Measurements from ENCODE around the gene CXXC1.
"Not testable (repeated sequence)": the region's sequence is repeated elsewhere in the genome, so short reads cannot be mapped to it uniquely, and the experiment has no call there.

Gene CXXC1

GRCh38 chr18:50287441-50288347 lies at the start of gene CXXC1:
CXXC1 (minus strand) TSS chr18:50287692; CDS start chr18:50287589, 103 bp downstream.
- peak; percentile 94 to 99 for DNase-seq

GRCh38 chr18:50334546-50335152 lies 47.2 kb upstream of the CXXC1 start:
- no peak for DNase-seq

DNA sequence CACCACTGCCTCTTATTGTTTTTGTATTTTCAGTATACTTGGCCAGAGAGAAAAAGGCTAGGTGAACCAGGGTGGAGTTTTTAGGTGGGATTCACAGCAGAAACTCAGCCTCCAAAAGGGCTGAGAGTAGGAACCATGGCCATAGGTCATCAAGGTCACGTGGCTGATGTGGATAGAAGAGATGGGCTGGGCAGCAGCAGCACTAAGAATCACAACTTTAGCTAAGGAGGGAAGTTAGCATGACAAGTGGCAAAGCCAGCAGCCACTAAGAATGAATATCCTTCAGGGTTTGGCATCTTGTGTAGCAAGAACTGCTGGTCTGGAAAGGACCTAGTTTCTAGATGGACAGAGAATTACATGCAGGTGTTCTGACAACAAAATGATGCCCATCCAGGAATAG lies 44.2 kb upstream of the CXXC1 start:
- no peak for DNase-seq

DNA sequence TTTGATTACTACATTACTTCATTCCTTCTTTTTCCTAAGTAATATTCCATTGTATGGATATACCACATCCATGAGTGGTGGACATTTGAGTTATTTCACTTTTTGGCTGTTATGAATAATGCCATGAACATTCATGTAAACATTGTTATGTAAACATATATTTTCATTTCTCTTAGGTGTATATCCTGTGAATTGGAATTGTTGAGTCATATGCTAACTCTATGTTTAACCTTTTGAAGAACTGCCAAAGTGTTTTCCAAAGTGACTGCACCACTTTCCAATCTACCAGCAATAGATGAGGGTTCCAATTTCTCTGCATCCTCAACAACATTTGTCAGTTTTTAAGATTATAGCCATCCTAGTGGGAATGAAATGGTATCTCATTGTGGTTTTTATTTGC lies 42.7 kb upstream of the CXXC1 start:
- no peak for DNase-seq

GRCh38 chr18:50327983-50328382 lies 40.5 kb upstream of the CXXC1 start:
- no peak for DNase-seq

DNA sequence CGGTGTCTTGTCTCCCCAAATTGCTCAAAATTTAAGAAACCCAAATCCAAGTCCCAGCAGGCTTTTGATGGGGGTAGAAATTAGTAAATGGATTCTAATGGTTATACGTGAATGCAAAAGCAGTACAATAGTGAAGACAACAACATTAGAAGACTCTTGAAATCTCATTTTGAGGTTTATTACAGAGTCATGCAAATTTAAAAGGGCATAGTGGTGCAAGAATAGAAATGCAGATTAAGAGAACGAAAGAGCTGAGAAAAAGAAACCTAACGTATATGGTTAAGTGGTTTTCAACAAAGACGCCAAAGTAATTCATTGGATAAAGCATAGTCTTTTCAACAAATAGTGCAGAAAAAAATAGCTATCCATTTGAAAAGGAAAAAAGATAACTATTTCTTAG lies 33.2 kb upstream of the CXXC1 start:
- no peak for DNase-seq

GRCh38 chr18:50315100-50315871 lies 27.8 kb upstream of the CXXC1 start:
- no peak for DNase-seq

DNA sequence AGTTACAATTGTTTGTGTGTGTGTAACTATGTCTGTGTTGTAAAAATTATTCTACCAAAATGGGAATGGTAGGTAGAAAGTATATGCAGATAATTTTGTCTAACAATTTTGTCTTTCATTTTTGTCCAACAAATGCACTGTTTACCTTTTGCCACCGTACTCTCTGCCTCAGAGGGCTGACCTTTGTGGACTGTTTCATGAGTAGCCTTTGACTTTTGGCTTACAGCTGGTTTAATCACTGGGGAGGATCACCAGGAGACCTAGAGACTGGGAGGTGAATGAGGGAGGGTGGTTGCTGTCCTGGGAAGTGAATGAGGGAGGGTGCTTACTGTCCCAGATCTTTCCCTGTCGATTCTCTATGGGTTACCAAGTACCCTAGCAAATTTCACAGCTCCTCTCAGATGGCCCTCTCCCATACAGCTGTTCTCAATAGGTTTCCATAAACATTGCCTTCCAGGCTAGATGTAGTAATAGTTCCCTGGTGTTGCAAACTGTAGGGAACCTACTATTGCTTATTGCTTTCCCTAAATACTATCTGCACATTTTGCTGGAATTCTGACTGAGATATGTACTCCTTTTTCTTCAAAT lies 26.5 kb upstream of the CXXC1 start:
- no peak for DNase-seq

DNA sequence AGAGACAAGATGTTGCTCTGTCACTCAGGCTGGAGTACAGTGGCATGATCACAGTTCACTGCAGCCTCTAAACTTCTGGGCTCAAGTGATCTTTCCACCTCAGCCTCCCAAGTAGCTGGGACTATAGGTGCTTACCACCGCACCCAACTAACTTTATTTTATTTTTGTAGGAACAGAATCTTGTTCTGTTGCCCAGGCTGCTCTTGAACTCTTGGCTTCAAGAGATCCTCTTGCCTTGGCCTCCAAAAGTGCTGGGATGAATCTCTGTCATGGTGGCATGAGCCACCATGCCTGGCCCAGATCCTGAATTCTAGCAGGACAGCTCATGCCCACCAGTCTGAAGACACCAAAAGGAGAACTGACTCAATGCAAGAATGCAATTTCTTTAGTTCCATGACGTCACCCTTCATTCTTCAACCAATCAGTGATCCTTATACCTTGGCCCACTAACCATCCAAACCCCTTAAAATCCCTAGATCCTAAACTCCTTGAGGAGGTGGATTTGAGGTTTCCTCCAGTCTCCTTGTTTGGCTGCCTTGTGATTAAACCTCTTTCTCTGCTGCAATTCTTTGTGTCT lies 25.6 kb upstream of the CXXC1 start:
- DNase-seq: no peak

DNA sequence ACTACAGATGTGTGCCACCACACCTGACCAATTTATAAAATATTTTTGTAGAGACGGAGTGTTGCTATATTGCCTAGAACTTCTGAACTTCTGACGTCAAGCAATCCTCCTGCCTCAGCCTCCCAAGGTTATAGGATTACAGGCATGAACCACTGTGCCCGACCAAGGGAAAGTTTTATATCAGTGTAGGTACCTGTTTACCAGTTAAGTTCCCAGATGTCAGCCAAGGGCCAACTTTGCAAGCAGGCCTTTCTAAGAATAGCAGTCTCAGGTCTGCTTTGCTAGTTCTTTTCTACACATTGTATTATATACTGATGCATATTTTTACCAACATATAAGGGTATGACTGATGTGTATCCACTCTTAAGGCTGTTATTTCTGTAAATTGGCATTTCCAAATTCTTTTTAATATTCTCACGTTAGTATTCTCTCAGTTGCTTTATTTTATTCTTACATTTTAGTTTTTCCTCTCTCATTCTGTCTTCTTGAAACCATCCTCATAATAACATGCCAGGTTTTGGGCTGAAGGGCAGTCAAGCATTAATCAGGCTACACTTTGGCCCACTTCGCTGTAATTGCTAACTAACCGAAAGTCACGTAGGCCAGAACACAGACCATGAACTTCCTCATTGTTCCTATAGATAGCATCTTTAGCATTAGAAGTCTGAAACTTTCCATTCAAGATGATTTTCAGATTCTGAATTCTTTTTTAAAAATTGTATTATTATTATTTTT lies 25.0 kb upstream of the CXXC1 start:
- no peak for DNase-seq

GRCh38 chr18:50311650-50312049 lies 24.2 kb upstream of the CXXC1 start:
- DNase-seq: no peak

- DNase-seq: peak in 1 of 2 experiments; percentile 48
Observed at GRCh38 chr18:50310080-50310479, 22.6 kb upstream of the CXXC1 start.

- DNase-seq: not testable (repeated sequence)
Observed at GRCh38 chr18:50308851-50309250, 21.4 kb upstream of the CXXC1 start.

DNA sequence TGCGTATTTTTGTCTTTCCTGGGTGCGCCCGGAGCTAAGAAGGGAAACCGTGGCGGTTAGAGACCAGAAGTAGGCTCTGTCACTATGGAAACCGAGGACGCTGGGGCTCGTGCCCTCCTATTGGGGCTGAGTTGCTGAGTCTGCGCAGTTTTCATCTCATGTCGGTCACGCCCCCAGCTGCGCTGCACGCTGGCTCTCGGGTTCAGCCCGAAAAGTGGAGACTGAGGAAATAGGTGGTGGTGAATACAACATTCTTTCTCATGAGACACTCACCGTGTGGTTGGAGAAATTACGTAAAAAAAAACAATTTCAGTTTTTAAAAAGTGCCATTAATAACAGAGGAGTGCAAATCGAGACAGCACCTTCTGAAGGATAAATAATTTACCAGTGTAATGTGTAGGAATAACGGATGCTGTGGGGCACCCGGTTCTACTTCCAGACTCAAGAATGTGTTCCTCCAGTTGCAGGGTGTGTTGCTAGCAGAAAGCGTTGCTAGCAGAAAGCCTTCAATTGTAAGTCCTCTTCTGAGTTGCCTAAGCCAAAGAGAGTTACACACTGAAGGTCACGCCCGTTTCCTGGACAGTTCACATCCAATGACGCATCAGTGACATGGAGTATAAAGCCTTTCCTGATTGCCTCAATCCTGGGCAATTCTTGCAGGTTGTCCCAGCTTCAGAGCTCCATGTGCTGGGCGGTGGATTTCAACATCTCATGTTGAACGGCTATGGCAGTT lies 20.4 kb upstream of the CXXC1 start:
- peak; percentile 54 to 87 for DNase-seq

GRCh38 chr18:50307400-50307737 lies 19.9 kb upstream of the CXXC1 start:
- DNase-seq: no peak

- DNase-seq: no peak
Observed at GRCh38 chr18:50306944-50307343, 19.5 kb upstream of the CXXC1 start.

- no peak for DNase-seq
Observed at GRCh38 chr18:50301074-50301473, 13.6 kb upstream of the CXXC1 start.

- DNase-seq: no peak
Observed at GRCh38 chr18:50299626-50300388, 12.3 kb upstream of the CXXC1 start.

DNA sequence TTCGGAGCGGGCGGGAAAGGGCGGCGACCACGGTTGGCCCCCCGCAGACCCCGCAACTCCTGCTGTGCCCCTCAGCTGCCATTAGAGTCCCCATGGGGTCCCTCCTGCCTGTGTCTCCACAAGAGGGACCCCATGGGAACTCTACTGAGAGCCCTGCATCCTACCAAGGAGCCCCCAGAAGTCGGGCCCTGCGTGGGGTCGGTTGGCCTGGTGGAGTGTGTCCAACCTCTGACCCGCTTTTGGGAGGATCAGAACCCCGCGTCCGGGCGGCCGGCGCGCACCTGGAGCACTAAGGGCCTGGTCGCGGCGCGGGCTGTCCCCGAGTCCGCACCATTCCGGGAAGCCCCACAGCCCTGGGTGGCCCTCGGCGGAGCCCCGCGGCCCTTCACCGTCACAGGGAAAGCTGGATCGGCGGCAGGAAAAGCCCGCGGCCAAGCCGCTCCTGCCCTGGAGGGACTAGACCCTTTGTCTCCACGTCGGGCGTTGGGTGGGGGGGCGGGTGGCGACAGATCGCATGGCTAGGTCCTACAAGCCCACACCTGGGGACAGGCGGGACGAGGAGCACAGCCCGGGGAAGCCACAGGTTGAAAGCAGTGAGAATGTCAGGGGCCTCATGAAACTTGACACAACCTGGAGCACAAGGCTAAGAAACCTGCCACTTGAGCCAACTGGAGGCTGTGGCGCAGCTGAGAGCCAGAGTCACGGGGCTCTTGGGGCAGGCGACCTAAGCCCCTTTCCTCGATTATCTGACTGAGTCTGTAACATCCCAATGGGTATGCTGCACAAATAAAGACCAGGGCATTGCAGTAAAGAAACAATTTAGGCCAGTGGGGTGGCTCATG lies 11.2 kb upstream of the CXXC1 start:
- DNase-seq: no peak
